ENCODE measurements around the gene PDZD4.

- TF ChIP-seq, protein P1, sequence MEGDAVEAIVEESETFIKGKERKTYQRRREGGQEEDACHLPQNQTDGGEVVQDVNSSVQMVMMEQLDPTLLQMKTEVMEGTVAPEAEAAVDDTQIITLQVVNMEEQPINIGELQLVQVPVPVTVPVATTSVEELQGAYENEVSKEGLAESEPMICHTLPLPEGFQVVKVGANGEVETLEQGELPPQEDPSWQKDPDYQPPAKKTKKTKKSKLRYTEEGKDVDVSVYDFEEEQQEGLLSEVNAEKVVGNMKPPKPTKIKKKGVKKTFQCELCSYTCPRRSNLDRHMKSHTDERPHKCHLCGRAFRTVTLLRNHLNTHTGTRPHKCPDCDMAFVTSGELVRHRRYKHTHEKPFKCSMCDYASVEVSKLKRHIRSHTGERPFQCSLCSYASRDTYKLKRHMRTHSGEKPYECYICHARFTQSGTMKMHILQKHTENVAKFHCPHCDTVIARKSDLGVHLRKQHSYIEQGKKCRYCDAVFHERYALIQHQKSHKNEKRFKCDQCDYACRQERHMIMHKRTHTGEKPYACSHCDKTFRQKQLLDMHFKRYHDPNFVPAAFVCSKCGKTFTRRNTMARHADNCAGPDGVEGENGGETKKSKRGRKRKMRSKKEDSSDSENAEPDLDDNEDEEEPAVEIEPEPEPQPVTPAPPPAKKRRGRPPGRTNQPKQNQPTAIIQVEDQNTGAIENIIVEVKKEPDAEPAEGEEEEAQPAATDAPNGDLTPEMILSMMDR (IDR thresholded peaks at IDR 0.05) = no peak
- TF ChIP-seq EP300 (IDR thresholded peaks at IDR 0.05) (no peak), POLR2A (IDR thresholded peaks at IDR 0.05) (no peak), POLR2AphosphoS5 (IDR thresholded peaks at IDR 0.05) (no peak)
These were observed 56.4 kb downstream of the PDZD4 start for GRCh38 chrX:153773741-153774575.

All from stomach (tissue), 4 donors.